T-cell (primary cell): ENCODE data around the gene STK17B. TPM values are rescaled to one million over a fixed set of nuclear protein-coding genes. Genes with fewer than 3 reads are reported as not detected.

Experiments
- ATAC-seq, 4 experiments: fragments of 200-7000 bp in 3 of 4; fragments of 150-1000 bp in 1 of 4; cut with Tn5 transposase; replicated peaks in 1 of 4; 1 replicate in 3 of 4; 2 replicates in 1 of 4; pipeline ENCODE4 v1.10.0; 2021; ENCODE audit warnings: moderate library complexity in 3 of 4, mild to moderate bottlenecking in 2 of 4, moderate number of reproducible peaks in 1 of 4
- CTCF ChIA-PET, 2 donors: fragments of 300-600 bp; sonication (Branson Sonifier 250); formaldehyde crosslinking; loops; one replicate each; lab custom pipeline; 2022; ENCODE audit warnings: antibody characterized with exemption in 2 of 2; lab: Charles Lee
- POLR2A ChIA-PET, 2 donors: fragments of 300-600 bp; sonication (Branson Sonifier 250); formaldehyde crosslinking; loops; one replicate each; lab custom pipeline; 2022; ENCODE audit warnings: antibody characterized with exemption in 2 of 2; lab: Charles Lee
- DNase-seq, 35 experiments: peaks; one replicate each; pipeline versions ENCODE4 v3.0.0 to v3.0.0-alpha.2; 2013 to 2023
- H3K27ac ChIP-seq: one replicate; pipeline ENCODE4 v1.5.1; 2013; ENCODE audit warnings: low read length
- H3K27me3 ChIP-seq, 2 experiments: replicated peaks in 1 of 2; 1 replicate in 1 of 2; 2 replicates in 1 of 2; pipeline versions ENCODE4 v1.6.1 to v1.7.0; 2013; ENCODE audit warnings: low read length in 1 of 2, mixed read lengths in 1 of 2; ENCODE audit not compliant: control insufficient read depth in 2 of 2, insufficient read depth in 2 of 2; ENCODE audit errors: extremely low read depth in 1 of 2
- H3K36me3 ChIP-seq, 2 donors: 1 replicate in 1 of 2; 2 replicates in 1 of 2; pipeline versions ENCODE4 v1.6.1 to v1.7.0; 2013; ENCODE audit warnings: low read length in 1 of 2; ENCODE audit not compliant: control insufficient read depth in 2 of 2, insufficient read depth in 1 of 2; ENCODE audit errors: extremely low read depth in 1 of 2
- H3K4me1 ChIP-seq, 2 experiments: 1 replicate in 1 of 2; 2 replicates in 1 of 2; pipeline versions ENCODE4 v1.6.1 to v1.7.0; 2013; ENCODE audit warnings: low read length in 2 of 2, mixed read lengths in 1 of 2; ENCODE audit not compliant: insufficient read depth in 2 of 2, control insufficient read depth in 1 of 2; ENCODE audit errors: extremely low read depth in 1 of 2
- H3K4me3 ChIP-seq, 2 donors: 1 replicate in 1 of 2; 2 replicates in 1 of 2; pipeline versions ENCODE4 v1.5.1 to v1.7.0; 2013; ENCODE audit warnings: mild to moderate bottlenecking in 2 of 2, low read length in 1 of 2, moderate library complexity in 1 of 2; ENCODE audit not compliant: control insufficient read depth in 1 of 2; ENCODE audit errors: extremely low read depth in 1 of 2
- H3K9me3 ChIP-seq: 2 replicates; pipeline ENCODE4 v1.7.0; 2013
- H3K27ac Mint-ChIP-seq, 2 donors: one replicate each; pipeline ENCODE4 v1.8.0; 2020 to 2021; ENCODE audit warnings: mild to moderate bottlenecking in 2 of 2, mixed read lengths in 2 of 2
- H3K27me3 Mint-ChIP-seq, 2 donors: one replicate each; pipeline ENCODE4 v1.8.0; 2021 to 2022; ENCODE audit warnings: mixed read lengths in 2 of 2
- H3K36me3 Mint-ChIP-seq: one replicate; pipeline ENCODE4 v1.8.0; 2021; ENCODE audit warnings: mixed read lengths
- H3K4me1 Mint-ChIP-seq, 3 donors: one replicate each; pipeline ENCODE4 v1.8.0; 2020 to 2022; ENCODE audit warnings: mixed read lengths in 3 of 3, mild to moderate bottlenecking in 1 of 3
- H3K4me3 Mint-ChIP-seq, 3 donors: one replicate each; pipeline ENCODE4 v1.8.0; 2020 to 2022; ENCODE audit warnings: mild to moderate bottlenecking in 3 of 3, mixed read lengths in 3 of 3, moderate library complexity in 3 of 3
- H3K9me3 Mint-ChIP-seq, 3 donors: one replicate each; pipeline ENCODE4 v1.8.0; 2020 to 2022; ENCODE audit warnings: mixed read lengths in 3 of 3
- WGBS: methylation state at CpG from one replicate; pipeline ENCODE4 v1.1.5; 2013; ENCODE audit warnings: missing lambda C conversion rate; ENCODE audit not compliant: insufficient coverage; 5-methylcytosine and 5-hydroxymethylcytosine counted together
- total RNA-seq, 35 experiments: library from RNA in 6 of 35; stranded (reverse) in 6 of 35; fragments of 120-200 nt in 1 of 35; gene quantifications; one replicate each; pipeline versions ENCODE4 v1.2.1 to v1.2.4 and lab custom pipeline; 2013 to 2026

The STK17B gene
- total RNA-seq, 5 donors from 2014 or later (not counting 1 experiment from before 2014, with no cell fraction given): 218 to 478 (median 248) TPM

- Histone ChIP-seq H3K4me3 (no peak overlapping the region), H3K27ac (no peak overlapping the region), H3K9me3 (no peaks in the 10 kb centered on the region), H3K4me1 (peaks cover 16 to 42% of the 10 kb centered on the region in 2 experiments), H3K27me3 (no peaks in the 10 kb centered on the region), H3K36me3 (no peaks in the 10 kb centered on the region)
- Mint-ChIP-seq H3K36me3 (no peaks in the 10 kb centered on the region), H3K4me3 (peak overlapping the region in 1 of 3 donors; percentile 19), H3K4me1 (peaks cover 83 to 86% (median 85%) of the 10 kb centered on the region in 3 donors), H3K27me3 (no peaks in the 10 kb centered on the region), H3K9me3 (no peaks in the 10 kb centered on the region), H3K27ac (peak overlapping the region in 1 of 2 donors; percentile 99)
- CTCF ChIA-PET: interaction anchor here in 1 of 2 donors (0.7 to 1.2 kb wide), 2 partner anchors 41 to 62 kb away, joined by 3 to 8 read pairs; no protein-coding TSS in a partner anchor
- ATAC-seq (no peak), DNase-seq (no peak)
- POLR2A ChIA-PET: interaction anchor here (0.5 to 1.3 kb wide), 13 partner anchors 9 to 57 kb away, joined by 3 to 6 read pairs (median 3); no protein-coding TSS in a partner anchor
Observed at GRCh38 chr2:196214156-196214555, 42.8 kb upstream of the STK17B start.

GRCh38 chr2:196213252-196213980 lies 42.0 kb upstream of the STK17B start:
- no peaks in the 10 kb centered on the region for H3K9me3 Mint-ChIP-seq
- ATAC-seq: peak in 1 of 4 experiments; percentile 49
- DNase-seq: peak in 4 of 35 experiments; percentile 7 to 66 (median 32)
- H3K9me3 ChIP-seq: no peaks in the 10 kb centered on the region
- peaks cover 83 to 89% (median 86%) of the 10 kb centered on the region in 3 donors for H3K4me1 Mint-ChIP-seq
- peaks cover 18 to 46% of the 10 kb centered on the region in 2 experiments for H3K4me1 ChIP-seq
- H3K27me3 ChIP-seq: no peaks in the 10 kb centered on the region
- peak overlapping the region; percentile 0 for H3K27ac ChIP-seq
- H3K27ac Mint-ChIP-seq: peak overlapping the region; percentile 99
- H3K4me3 Mint-ChIP-seq: peak overlapping the region in 1 of 3 donors; percentile 86
- CTCF ChIA-PET: interaction anchor here in 1 of 2 donors (0.7 kb wide), 1 partner anchor 10 kb away, joined by 3 read pairs; no protein-coding TSS in a partner anchor
- no peak overlapping the region for H3K4me3 ChIP-seq
- 100% methylated on average over 1 of the region's 3 CpGs for WGBS
- POLR2A ChIA-PET: interaction anchor here in 1 of 2 donors (0.6 to 1.2 kb wide), 5 partner anchors 19 to 37 kb away, joined by 3 to 7 read pairs (median 3); no protein-coding TSS in a partner anchor
- H3K27me3 Mint-ChIP-seq: no peaks in the 10 kb centered on the region
- H3K36me3 Mint-ChIP-seq: no peaks in the 10 kb centered on the region
- no peaks in the 10 kb centered on the region for H3K36me3 ChIP-seq

- peak overlapping the region; percentile 17 for H3K27ac ChIP-seq
- ChIA-PET CTCF (interaction anchor here in 1 of 2 donors (0.7 to 3.1 kb wide), 2 partner anchors 14 to 32 kb away, joined by 4 to 23 read pairs; no protein-coding TSS in a partner anchor), POLR2A (interaction anchor here (0.5 to 0.7 kb wide), 3 partner anchors 26 to 86 kb away, joined by 3 to 9 read pairs (median 4); no protein-coding TSS in a partner anchor)
- ATAC-seq (no peak), DNase-seq (no peak)
- H3K27me3 Mint-ChIP-seq: no peaks in the 10 kb centered on the region
- no CpG with 5 or more reads among the region's 1 CpG for WGBS
- H3K4me1 ChIP-seq: peaks cover 14 to 40% of the 10 kb centered on the region in 2 experiments
- no peaks in the 10 kb centered on the region for H3K36me3 ChIP-seq
- no peaks in the 10 kb centered on the region for H3K27me3 ChIP-seq
- no peaks in the 10 kb centered on the region for H3K9me3 Mint-ChIP-seq
- H3K36me3 Mint-ChIP-seq: no peaks in the 10 kb centered on the region
- no peaks in the 10 kb centered on the region for H3K9me3 ChIP-seq
- H3K4me1 Mint-ChIP-seq: peaks cover 59 to 78% (median 70%) of the 10 kb centered on the region in 3 donors
- peak overlapping the region in 1 of 3 donors; percentile 47 for H3K4me3 Mint-ChIP-seq
- peak overlapping the region; percentile 85 to 86 for H3K27ac Mint-ChIP-seq
- no peak overlapping the region for H3K4me3 ChIP-seq
Observed at GRCh38 chr2:196208915-196209314, 37.5 kb upstream of the STK17B start.

- H3K4me1 ChIP-seq: peaks cover 20 to 29% of the 10 kb centered on the region in 2 experiments
- H3K9me3 Mint-ChIP-seq: no peaks in the 10 kb centered on the region
- 100% methylated on average over 1 of the region's 1 CpG for WGBS
- no peaks in the 10 kb centered on the region for H3K36me3 ChIP-seq
- H3K27ac ChIP-seq: no peak overlapping the region
- POLR2A ChIA-PET: no interaction called here
- DNase-seq: no peak
- no peak overlapping the region for H3K4me3 ChIP-seq
- H3K4me3 Mint-ChIP-seq: no peak overlapping the region
- no peaks in the 10 kb centered on the region for H3K27me3 ChIP-seq
- H3K27me3 Mint-ChIP-seq: no peaks in the 10 kb centered on the region
- H3K9me3 ChIP-seq: no peaks in the 10 kb centered on the region
- ATAC-seq: no peak
- CTCF ChIA-PET: interaction anchor here in 1 of 2 donors (1.5 kb wide), 1 partner anchor 23 kb away, joined by 3 read pairs; no protein-coding TSS in a partner anchor
- H3K27ac Mint-ChIP-seq: peak overlapping the region; percentile 47 to 62
- H3K36me3 Mint-ChIP-seq: no peaks in the 10 kb centered on the region
- peaks cover 50 to 66% (median 61%) of the 10 kb centered on the region in 3 donors for H3K4me1 Mint-ChIP-seq
Observed at GRCh38 chr2:196206804-196207203, 35.4 kb upstream of the STK17B start.

GRCh38 chr2:196205881-196206435 lies 34.6 kb upstream of the STK17B start:
- Mint-ChIP-seq H3K36me3 (no peaks in the 10 kb centered on the region), H3K4me3 (no peak overlapping the region), H3K27ac (peak overlapping the region in 1 of 2 donors; percentile 36), H3K9me3 (no peaks in the 10 kb centered on the region), H3K4me1 (peaks cover 50 to 66% (median 61%) of the 10 kb centered on the region in 3 donors), H3K27me3 (no peaks in the 10 kb centered on the region)
- peaks cover 27% of the 10 kb centered on the region in 2 experiments for H3K4me1 ChIP-seq
- no peaks in the 10 kb centered on the region for H3K9me3 ChIP-seq
- H3K27ac ChIP-seq: no peak overlapping the region
- no peaks in the 10 kb centered on the region for H3K27me3 ChIP-seq
- H3K36me3 ChIP-seq: no peaks in the 10 kb centered on the region
- ATAC-seq (no peak), DNase-seq (no peak)
- no peak overlapping the region for H3K4me3 ChIP-seq
- ChIA-PET POLR2A (interaction anchor here in 1 of 2 donors (0.7 to 1.5 kb wide), 3 partner anchors 8 to 41 kb away, joined by 4 read pairs; no protein-coding TSS in a partner anchor), CTCF (interaction anchor here (0.7 to 2.3 kb wide), 7 partner anchors 10 to 55 kb away, joined by 3 to 6 read pairs (median 3); no protein-coding TSS in a partner anchor)
